ENCODE measurements around the gene TTLL11.
A peak's percentile ranks its signal among the peaks of the same experiment; 100 is the strongest.

Gene TTLL11

DNA sequence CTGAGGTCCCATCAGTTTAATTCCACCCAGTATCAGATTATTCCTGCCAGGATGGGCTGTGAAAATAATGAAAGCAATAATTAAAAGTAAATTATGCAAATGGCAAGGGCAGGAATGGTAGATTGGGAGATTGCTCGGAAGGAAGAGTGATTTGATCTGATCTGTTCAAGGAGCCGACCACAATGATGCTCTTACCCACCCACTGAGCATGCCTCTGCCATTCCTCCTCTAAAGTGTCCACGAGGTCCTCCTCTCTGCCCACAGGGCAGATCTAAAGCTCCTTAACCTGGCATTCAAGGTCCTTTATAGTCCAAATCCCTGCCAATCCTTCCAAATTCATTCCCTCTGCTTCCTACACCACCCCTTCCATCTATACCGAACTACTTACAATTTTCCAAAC is 147.8 kb downstream of the TTLL11 start:
- Histone ChIP-seq H3K4me1 (peaks cover 3% of the 10 kb centered on the region), H3K36me3 (ENCODE audit: control insufficient read depth, insufficient read depth, low read length) (no peaks in the 10 kb centered on the region), H3K4me3 (ENCODE audit: low read depth, low read length) (no peak overlapping the region), H3K27ac (no peak overlapping the region), H3K27me3 (ENCODE audit: control insufficient read depth, insufficient read depth, low read length) (no peaks in the 10 kb centered on the region), H2AFZ (no peak overlapping the region), H3K9ac (no peak overlapping the region), H3K4me2 (ENCODE audit: low read length) (no peak overlapping the region), H3K79me2 (no peaks in the 10 kb centered on the region), H3K9me3 (ENCODE audit: control insufficient read depth, low read length) (no peaks in the 10 kb centered on the region)
- TF ChIP-seq, protein P1, sequence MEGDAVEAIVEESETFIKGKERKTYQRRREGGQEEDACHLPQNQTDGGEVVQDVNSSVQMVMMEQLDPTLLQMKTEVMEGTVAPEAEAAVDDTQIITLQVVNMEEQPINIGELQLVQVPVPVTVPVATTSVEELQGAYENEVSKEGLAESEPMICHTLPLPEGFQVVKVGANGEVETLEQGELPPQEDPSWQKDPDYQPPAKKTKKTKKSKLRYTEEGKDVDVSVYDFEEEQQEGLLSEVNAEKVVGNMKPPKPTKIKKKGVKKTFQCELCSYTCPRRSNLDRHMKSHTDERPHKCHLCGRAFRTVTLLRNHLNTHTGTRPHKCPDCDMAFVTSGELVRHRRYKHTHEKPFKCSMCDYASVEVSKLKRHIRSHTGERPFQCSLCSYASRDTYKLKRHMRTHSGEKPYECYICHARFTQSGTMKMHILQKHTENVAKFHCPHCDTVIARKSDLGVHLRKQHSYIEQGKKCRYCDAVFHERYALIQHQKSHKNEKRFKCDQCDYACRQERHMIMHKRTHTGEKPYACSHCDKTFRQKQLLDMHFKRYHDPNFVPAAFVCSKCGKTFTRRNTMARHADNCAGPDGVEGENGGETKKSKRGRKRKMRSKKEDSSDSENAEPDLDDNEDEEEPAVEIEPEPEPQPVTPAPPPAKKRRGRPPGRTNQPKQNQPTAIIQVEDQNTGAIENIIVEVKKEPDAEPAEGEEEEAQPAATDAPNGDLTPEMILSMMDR (IDR thresholded peaks at IDR 0.05), result no peak

DNA sequence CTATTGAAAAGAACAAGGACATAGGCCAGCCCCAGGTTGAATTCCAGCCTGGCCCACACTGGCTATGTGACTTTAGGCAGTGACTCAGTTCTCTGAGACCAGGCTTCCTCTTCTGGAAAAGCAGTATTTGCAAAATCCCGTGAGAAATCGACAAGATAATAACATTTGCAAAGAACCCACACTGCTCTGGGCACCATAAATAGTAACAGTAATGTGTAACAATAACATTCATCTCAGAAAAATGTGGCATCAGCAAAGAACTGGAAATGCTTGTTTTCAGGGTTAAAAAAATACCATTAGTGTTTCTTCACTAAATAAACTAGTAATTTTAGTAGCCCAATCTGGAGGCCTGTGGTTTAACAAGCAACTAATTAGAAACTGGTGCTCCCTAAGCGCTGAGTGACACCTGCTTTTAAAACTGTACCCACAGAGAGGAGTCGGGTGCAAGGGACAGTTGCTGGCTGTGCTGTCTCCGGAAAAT is 148.4 kb downstream of the TTLL11 start:
- no peak overlapping the region for H3K27ac ChIP-seq
- no peaks in the 10 kb centered on the region for H3K9me3 ChIP-seq (ENCODE audit: control insufficient read depth, low read length)
- H3K36me3 ChIP-seq (ENCODE audit: control insufficient read depth, insufficient read depth, low read length), result no peaks in the 10 kb centered on the region

DNA sequence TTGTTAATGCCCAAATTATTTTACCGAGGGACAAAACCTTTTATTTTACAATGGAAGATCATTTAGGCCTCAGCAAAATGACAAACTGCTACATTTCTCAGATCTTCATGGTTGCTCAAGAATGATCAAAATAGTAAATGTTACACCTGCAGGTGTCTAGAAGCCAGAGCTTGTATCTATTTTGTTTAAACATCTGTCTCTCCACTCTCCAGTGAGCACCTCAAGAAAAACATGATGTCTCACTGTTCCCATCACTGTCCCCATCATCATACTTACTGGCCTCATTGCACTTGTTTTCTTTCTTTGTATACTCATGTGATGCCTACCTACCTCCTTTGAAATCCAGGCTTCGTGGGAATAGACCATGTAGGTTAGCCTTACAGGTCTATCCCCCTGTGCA is 149.6 kb downstream of the TTLL11 start:
- Histone ChIP-seq H3K4me1 (peaks cover 3% of the 10 kb centered on the region), H3K27me3 (ENCODE audit: control insufficient read depth, insufficient read depth, low read length) (no peaks in the 10 kb centered on the region), H3K9me3 (ENCODE audit: control insufficient read depth, low read length) (no peaks in the 10 kb centered on the region), H3K4me3 (ENCODE audit: low read depth, low read length) (no peak overlapping the region), H2AFZ (no peak overlapping the region), H3K27ac (no peak overlapping the region), H3K9ac (no peak overlapping the region), H3K79me2 (no peaks in the 10 kb centered on the region), H3K36me3 (ENCODE audit: control insufficient read depth, insufficient read depth, low read length) (no peaks in the 10 kb centered on the region), H3K4me2 (ENCODE audit: low read length) (no peak overlapping the region)
- TF ChIP-seq, protein P1 (IDR thresholded peaks at IDR 0.05), result no peak

More for the DNA sequence above, 148.4 kb downstream of the TTLL11 start:
- TF ChIP-seq, protein P1 (IDR thresholded peaks at IDR 0.05), result no peak
- no peaks in the 10 kb centered on the region for H3K27me3 ChIP-seq (ENCODE audit: control insufficient read depth, insufficient read depth, low read length)
- H3K79me2 ChIP-seq, result no peaks in the 10 kb centered on the region
- peaks cover 3% of the 10 kb centered on the region for H3K4me1 ChIP-seq
- H3K9ac ChIP-seq, result no peak overlapping the region
- no peak overlapping the region for H2AFZ ChIP-seq
- H3K4me2 ChIP-seq (ENCODE audit: low read length), result no peak overlapping the region
- no peak overlapping the region for H3K4me3 ChIP-seq (ENCODE audit: low read depth, low read length)

DNA sequence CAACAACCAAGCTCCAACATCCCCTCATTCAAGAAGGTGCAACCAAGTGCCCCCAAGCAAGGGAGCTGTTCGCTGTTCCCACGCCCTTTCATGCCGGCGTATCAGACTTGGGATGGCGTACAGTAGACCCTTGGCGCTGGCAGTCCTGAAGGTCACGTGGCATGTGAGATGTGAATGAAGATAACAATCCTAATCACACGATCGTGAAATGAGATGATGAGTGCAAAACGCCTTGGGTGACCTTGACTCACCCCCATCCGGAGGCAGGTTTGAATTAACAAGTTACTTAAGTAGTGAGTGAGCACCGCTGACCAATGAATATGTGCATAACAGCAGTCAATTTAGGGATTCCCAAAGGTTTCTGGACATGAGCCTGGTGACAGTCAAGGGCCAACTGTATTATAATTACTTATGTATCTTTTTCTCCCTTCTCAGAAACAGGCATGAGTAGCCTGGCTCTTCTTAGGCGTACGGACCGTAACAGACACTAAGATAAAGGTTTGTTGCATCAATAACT is 150.2 kb downstream of the TTLL11 start:
- H3K9ac ChIP-seq, result no peak overlapping the region
- peaks cover 3% of the 10 kb centered on the region for H3K4me1 ChIP-seq
- no peaks in the 10 kb centered on the region for H3K79me2 ChIP-seq
- H3K36me3 ChIP-seq (ENCODE audit: control insufficient read depth, insufficient read depth, low read length), result no peaks in the 10 kb centered on the region
- peak overlapping the region; percentile 4 for H3K4me3 ChIP-seq (ENCODE audit: low read depth, low read length)
- H2AFZ ChIP-seq, result no peak overlapping the region
- TF ChIP-seq, protein P1 (IDR thresholded peaks at IDR 0.05), result no peak
- H3K4me2 ChIP-seq (ENCODE audit: low read length), result no peak overlapping the region
- no peaks in the 10 kb centered on the region for H3K27me3 ChIP-seq (ENCODE audit: control insufficient read depth, insufficient read depth, low read length)
- H3K9me3 ChIP-seq (ENCODE audit: control insufficient read depth, low read length), result no peaks in the 10 kb centered on the region
- H3K27ac ChIP-seq, result no peak overlapping the region

DNA sequence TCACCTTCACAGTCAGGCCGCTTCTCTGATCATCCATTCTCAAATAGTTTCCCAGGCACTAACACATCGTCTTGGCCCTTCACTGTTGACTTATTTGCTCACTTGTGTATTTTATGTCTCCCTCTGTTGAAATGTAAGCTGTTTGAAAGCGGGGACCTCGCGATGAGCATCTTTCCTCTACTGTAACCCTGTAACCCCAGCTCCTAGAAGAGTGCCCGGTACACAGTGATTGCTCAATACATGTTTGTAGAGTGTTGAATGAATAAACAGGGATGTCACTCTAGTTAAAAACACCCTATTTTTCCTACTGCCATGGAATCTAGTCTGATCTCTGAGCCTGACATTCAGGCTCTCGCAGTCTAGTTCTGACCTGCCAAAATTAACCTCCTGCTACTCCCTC is 150.8 kb downstream of the TTLL11 start:
- peaks cover 3% of the 10 kb centered on the region for H3K4me1 ChIP-seq
- H3K4me2 ChIP-seq (ENCODE audit: low read length), result no peak overlapping the region
- no peaks in the 10 kb centered on the region for H3K79me2 ChIP-seq
- H3K9me3 ChIP-seq (ENCODE audit: control insufficient read depth, low read length), result no peaks in the 10 kb centered on the region
- no peak overlapping the region for H3K9ac ChIP-seq
- H2AFZ ChIP-seq, result no peak overlapping the region
- no peaks in the 10 kb centered on the region for H3K36me3 ChIP-seq (ENCODE audit: control insufficient read depth, insufficient read depth, low read length)
- H3K4me3 ChIP-seq (ENCODE audit: low read depth, low read length), result no peak overlapping the region
- TF ChIP-seq, protein P1 (IDR thresholded peaks at IDR 0.05), result no peak
- no peak overlapping the region for H3K27ac ChIP-seq
- no peaks in the 10 kb centered on the region for H3K27me3 ChIP-seq (ENCODE audit: control insufficient read depth, insufficient read depth, low read length)
